Prostate gland (tissue), 2 donors: ENCODE measurements around the gene TBC1D30. TPM values are rescaled to one million over a fixed set of nuclear protein-coding genes. Genes with fewer than 3 reads are reported as not detected.
"Not testable (repeated sequence)": the region's sequence is repeated elsewhere in the genome, so short reads cannot be mapped to it uniquely, and the experiment has no call there.

Experiments
- DNase-seq: peaks from one replicate; pipeline ENCODE4 v3.0.0-alpha.2; 2019; ENCODE audit warnings: low spot score
- H3K27ac ChIP-seq, 2 donors: fragments of 200-600 bp; sonication (generic); 2 replicates each; pipeline ENCODE4 v1.5.1; 2017 to 2019
- H3K27me3 ChIP-seq: fragments of 200-600 bp; sonication (generic); replicated peaks from 2 replicates; pipeline ENCODE4 v1.5.1; 2019; ENCODE audit not compliant: insufficient read depth
- H3K36me3 ChIP-seq, 2 donors: fragments of 200-600 bp; sonication (generic); 1 replicate in 1 of 2; 2 replicates in 1 of 2; pipeline versions ENCODE4 v1.5.1 to v1.8.1; 2017 to 2019
- H3K4me1 ChIP-seq: fragments of 200-600 bp; sonication (generic); replicated peaks from 2 replicates; pipeline ENCODE4 v1.5.1; 2019
- H3K4me3 ChIP-seq, 2 donors: fragments of 200-600 bp; sonication (generic); 2 replicates each; pipeline ENCODE4 v1.5.1; 2017 to 2019
- H3K9me3 ChIP-seq: fragments of 200-600 bp; sonication (generic); 2 replicates; pipeline ENCODE4 v1.5.1; 2017
- CTCF ChIP-seq, 4 experiments: fragments of 200-600 bp in 2 of 4; fragments of 450-650 bp in 2 of 4; sonication (generic) in 2 of 4; IDR thresholded peaks; 1 replicate in 3 of 4; 2 replicates in 1 of 4; pipeline ENCODE4 v1.5.1; 2016 to 2019; ENCODE audit warnings: antibody characterized with exemption in 4 of 4, mild to moderate bottlenecking in 2 of 4, moderate library complexity in 2 of 4
- POLR2A ChIP-seq: fragments of 450-650 bp; IDR thresholded peaks from one replicate; pipeline ENCODE4 v1.6.1; 2016; ENCODE audit warnings: antibody characterized with exemption, mild to moderate bottlenecking
- POLR2AphosphoS5 ChIP-seq: sonication (generic); formaldehyde crosslinking; IDR thresholded peaks from one replicate; pipeline ENCODE4 v1.6.1; 2017; ENCODE audit warnings: antibody characterized with exemption
- WGBS: methylation state at CpG from one replicate; pipeline ENCODE4 v1.1.5; 2018; 5-methylcytosine and 5-hydroxymethylcytosine counted together
- intact Hi-C: fragments of 100-400 bp; cut with DNase I; formaldehyde crosslinking; loops from one replicate; pipeline ENCODE4 v1.14.2; 2022
- total RNA-seq, 2 donors: library from RNA; depleted of rRNA; stranded (reverse); fragments of >200 nt; gene quantifications; one replicate each; pipeline ENCODE4 v1.1.0, GENCODE V29; 2016

The TBC1D30 gene
- total RNA-seq, 2 donors from 2014 or later: 17.2 to 19.2 TPM

- Histone ChIP-seq H3K27me3 (no peaks in the 10 kb centered on the region), H3K36me3 (no peaks in the 10 kb centered on the region), H3K9me3 (no peaks in the 10 kb centered on the region), H3K4me1 (no peaks in the 10 kb centered on the region), H3K4me3 (no peak overlapping the region), H3K27ac (no peak overlapping the region)
- TF ChIP-seq CTCF (IDR thresholded peaks at IDR 0.05) (no peak), POLR2A (no peak), POLR2AphosphoS5 (no peak)
- DNase-seq: no peak
- intact Hi-C loops: no loop called here
Measured at GRCh38 chr12:64798165-64798564, 26.3 kb upstream of the TBC1D30 start.

- Histone ChIP-seq H3K4me3 (no peak overlapping the region), H3K4me1 (no peaks in the 10 kb centered on the region), H3K27ac (no peak overlapping the region), H3K9me3 (no peaks in the 10 kb centered on the region), H3K36me3 (no peaks in the 10 kb centered on the region), H3K27me3 (no peaks in the 10 kb centered on the region)
- intact Hi-C loops: no loop called here
- WGBS: 89% methylated on average over 5 of the region's 5 CpGs
- no peak for DNase-seq
- TF ChIP-seq POLR2AphosphoS5: no peak
- TF ChIP-seq CTCF (IDR thresholded peaks at IDR 0.05): no peak
- no peak for TF ChIP-seq POLR2A
Measured at GRCh38 chr12:64800640-64801039, 23.8 kb upstream of the TBC1D30 start.

GRCh38 chr12:64801381-64801780 is 23.1 kb upstream of the TBC1D30 start:
- 66% methylated on average over 2 of the region's 2 CpGs for WGBS
- Histone ChIP-seq H3K4me1 (no peaks in the 10 kb centered on the region), H3K36me3 (no peaks in the 10 kb centered on the region), H3K9me3 (no peaks in the 10 kb centered on the region), H3K27me3 (no peaks in the 10 kb centered on the region), H3K27ac (no peak overlapping the region), H3K4me3 (no peak overlapping the region)
- intact Hi-C loops: no loop called here
- no peak for DNase-seq
- TF ChIP-seq POLR2A (no peak), CTCF (IDR thresholded peaks at IDR 0.05) (no peak)

GRCh38 chr12:64802180-64802775 is 22.2 kb upstream of the TBC1D30 start:
- H3K27me3 ChIP-seq, intact Hi-C loops, H3K4me1 ChIP-seq, H3K9me3 ChIP-seq, H3K4me3 ChIP-seq, H3K27ac ChIP-seq, DNase-seq, H3K36me3 ChIP-seq: not testable (repeated sequence)
- 33% methylated on average over 8 of the region's 8 CpGs for WGBS
- peak in 3 of 4 experiments; percentile 52 to 82 (median 73) for TF ChIP-seq CTCF (IDR thresholded peaks at IDR 0.05)

- no peak for TF ChIP-seq POLR2A
- no peak for TF ChIP-seq POLR2AphosphoS5
- no peak for TF ChIP-seq CTCF (IDR thresholded peaks at IDR 0.05)
- intact Hi-C loops: no loop called here
Measured at GRCh38 chr12:64806173-64806572, 18.3 kb upstream of the TBC1D30 start.

More at GRCh38 chr12:64806173-64806572, 18.3 kb upstream of the TBC1D30 start:
- H3K4me3 ChIP-seq: no peak overlapping the region
- H3K9me3 ChIP-seq: no peaks in the 10 kb centered on the region
- no peaks in the 10 kb centered on the region for H3K27me3 ChIP-seq
- H3K36me3 ChIP-seq: no peaks in the 10 kb centered on the region
- no peak for DNase-seq
- H3K4me1 ChIP-seq: no peaks in the 10 kb centered on the region
- WGBS: 79% methylated on average over 2 of the region's 2 CpGs
- H3K27ac ChIP-seq: no peak overlapping the region
